ENCODE measurements around the gene APBA2. TPM values are rescaled to one million over a fixed set of nuclear protein-coding genes. Genes with fewer than 3 reads are reported as not detected.
A peak's percentile ranks its signal among the peaks of the same experiment; 100 is the strongest.
"Not testable (repeated sequence)": the region's sequence is repeated elsewhere in the genome, so short reads cannot be mapped to it uniquely, and the experiment has no call there.

APBA2 gene
- total RNA-seq (2021; fragmentation: NEBNext Ultra II Directional; extraction: Animal tissue kit (Norgen Biotek cat#: 25700)) = 1 to 10 TPM; 5.3 to 6.5 (median 6.1) TPM
- long read RNA-seq, partial matches to known transcripts = 1 of 3 reads
- long read RNA-seq, other reads (novel, unspliced or antisense) = 2 of 3 reads

DNA sequence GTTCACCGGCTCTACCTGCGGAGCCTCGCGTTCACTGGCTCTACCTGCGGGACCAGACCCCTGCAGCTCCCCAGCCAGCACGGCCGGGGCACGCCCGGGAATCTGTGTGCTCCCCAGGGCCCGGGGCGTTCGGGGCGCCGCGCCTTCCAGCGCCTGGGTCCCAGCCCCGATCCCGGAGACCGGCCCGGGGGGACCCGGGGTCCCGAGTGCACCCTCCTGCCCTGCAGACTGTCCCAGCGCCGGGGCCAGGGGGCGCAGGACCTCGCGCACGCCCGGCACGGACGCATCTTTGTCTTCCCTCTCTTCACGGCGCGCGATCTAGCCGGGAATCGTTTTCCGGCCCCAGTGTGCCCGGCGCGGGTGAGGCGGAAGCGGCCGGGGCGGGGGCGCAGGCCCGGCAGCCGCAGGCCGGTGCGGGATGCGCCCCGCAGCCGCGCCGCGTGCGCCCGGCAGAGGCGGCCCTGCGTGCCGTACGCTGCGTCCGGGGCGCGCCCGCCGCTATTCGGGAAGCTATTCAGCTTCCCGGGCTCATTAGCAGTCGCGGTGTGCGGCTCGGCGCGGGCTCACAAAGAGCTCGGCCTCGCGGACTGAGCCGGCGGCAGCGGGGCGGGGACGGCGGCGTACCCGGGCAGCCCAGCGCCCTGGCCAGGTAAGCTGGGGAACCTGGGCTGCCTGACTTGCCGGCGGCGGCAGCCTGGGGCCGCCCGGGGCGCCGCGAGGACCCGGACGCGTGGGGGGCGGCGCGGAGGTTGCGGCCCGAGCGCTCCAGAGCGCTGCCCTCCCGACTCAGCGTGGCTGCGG is at the start of gene APBA2:
APBA2 (plus strand) TSS at position 345 of the 801 bp plus-strand sequence. CDS start 167,911 bp downstream, outside the sequence.
- Mint-ChIP-seq H3K36me3 (ENCODE audit: low read depth) (no peaks in the 10 kb centered on the region), H3K4me3 (peak within 1 kb of the TSS; percentile 79), H3K27me3 (ENCODE audit: insufficient read depth) (peaks cover 6% of the 10 kb centered on the region), H3K27ac (no peak within 1 kb of the TSS), H3K4me1 (ENCODE audit: low read depth) (no peaks in the 10 kb centered on the region), H3K9me3 (no peaks in the 10 kb centered on the region)
- no peak for DNase-seq
- TF ChIP-seq, protein P1, sequence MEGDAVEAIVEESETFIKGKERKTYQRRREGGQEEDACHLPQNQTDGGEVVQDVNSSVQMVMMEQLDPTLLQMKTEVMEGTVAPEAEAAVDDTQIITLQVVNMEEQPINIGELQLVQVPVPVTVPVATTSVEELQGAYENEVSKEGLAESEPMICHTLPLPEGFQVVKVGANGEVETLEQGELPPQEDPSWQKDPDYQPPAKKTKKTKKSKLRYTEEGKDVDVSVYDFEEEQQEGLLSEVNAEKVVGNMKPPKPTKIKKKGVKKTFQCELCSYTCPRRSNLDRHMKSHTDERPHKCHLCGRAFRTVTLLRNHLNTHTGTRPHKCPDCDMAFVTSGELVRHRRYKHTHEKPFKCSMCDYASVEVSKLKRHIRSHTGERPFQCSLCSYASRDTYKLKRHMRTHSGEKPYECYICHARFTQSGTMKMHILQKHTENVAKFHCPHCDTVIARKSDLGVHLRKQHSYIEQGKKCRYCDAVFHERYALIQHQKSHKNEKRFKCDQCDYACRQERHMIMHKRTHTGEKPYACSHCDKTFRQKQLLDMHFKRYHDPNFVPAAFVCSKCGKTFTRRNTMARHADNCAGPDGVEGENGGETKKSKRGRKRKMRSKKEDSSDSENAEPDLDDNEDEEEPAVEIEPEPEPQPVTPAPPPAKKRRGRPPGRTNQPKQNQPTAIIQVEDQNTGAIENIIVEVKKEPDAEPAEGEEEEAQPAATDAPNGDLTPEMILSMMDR (IDR thresholded peaks at IDR 0.05) = no peak

DNA sequence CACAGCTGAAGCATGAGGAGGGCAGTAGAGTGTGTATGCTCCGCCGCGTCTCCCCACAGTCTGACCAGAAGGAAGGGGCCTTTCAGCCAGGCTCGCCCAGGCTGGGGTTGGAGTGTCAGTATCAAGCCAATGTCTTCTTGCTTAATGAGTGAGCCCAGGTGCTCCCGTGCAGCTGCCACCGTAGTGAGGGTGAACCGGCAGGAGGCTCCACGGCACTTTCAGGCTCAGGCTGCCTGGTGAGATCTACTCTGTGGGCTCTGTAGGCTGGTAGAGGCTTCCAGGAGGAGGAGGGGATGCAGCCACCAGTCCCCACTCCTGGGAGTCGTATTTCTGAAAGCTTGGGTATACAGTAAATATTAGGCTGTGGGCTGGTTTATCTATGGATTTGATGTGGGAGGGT is 45.5 kb upstream of the APBA2 start:
- H3K27ac Mint-ChIP-seq; H3K36me3 Mint-ChIP-seq (ENCODE audit: low read depth); H3K27me3 Mint-ChIP-seq (ENCODE audit: insufficient read depth); DNase-seq; H3K9me3 Mint-ChIP-seq; H3K4me1 Mint-ChIP-seq (ENCODE audit: low read depth); H3K4me3 Mint-ChIP-seq: not testable (repeated sequence)

DNA sequence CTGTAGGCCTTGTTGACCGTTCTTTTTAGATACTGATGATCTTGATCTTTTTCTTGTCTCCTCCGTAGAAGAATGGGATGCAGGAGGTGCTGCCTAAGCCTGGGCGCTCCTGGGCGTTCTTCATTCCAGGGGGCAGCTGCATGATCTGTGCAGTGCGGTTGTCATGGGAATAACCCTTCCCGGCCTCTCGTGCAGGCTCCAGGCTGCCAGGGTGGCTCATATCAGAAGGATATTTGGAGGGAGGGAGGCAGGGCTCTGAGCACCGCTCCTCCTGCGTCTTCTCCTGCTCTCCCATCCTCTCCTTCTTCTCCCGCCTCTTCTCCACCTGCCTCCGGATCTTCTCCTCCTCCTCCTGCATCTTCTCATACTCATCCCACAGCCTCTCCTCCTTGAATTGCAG is 43.6 kb upstream of the APBA2 start:
- H3K27me3 Mint-ChIP-seq (ENCODE audit: insufficient read depth); DNase-seq; H3K9me3 Mint-ChIP-seq; H3K4me1 Mint-ChIP-seq (ENCODE audit: low read depth); H3K36me3 Mint-ChIP-seq (ENCODE audit: low read depth); H3K27ac Mint-ChIP-seq; H3K4me3 Mint-ChIP-seq: not testable (repeated sequence)

DNA sequence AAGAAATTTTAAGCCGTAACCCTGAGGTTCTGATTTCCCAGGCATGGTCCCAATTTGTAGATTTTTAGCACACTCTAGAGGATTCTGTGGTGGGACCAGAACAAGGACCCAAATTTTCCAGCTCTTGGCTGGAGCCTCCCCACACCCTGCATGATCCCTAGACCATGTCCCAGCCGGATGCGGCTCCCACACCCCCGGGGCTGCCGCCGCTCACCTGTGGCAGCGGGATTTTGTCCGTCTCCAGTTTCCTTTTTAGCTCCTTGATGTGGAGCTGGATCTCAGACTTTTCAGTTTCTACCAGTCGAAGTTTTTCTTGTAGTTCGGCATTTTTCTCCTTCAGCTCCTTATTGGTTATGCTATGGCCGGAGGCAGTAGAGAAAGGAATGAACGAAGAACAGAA is 42.3 kb upstream of the APBA2 start:
- not testable (repeated sequence) for H3K9me3 Mint-ChIP-seq; H3K27ac Mint-ChIP-seq; H3K27me3 Mint-ChIP-seq (ENCODE audit: insufficient read depth); DNase-seq; H3K36me3 Mint-ChIP-seq (ENCODE audit: low read depth); H3K4me3 Mint-ChIP-seq; H3K4me1 Mint-ChIP-seq (ENCODE audit: low read depth)

DNA sequence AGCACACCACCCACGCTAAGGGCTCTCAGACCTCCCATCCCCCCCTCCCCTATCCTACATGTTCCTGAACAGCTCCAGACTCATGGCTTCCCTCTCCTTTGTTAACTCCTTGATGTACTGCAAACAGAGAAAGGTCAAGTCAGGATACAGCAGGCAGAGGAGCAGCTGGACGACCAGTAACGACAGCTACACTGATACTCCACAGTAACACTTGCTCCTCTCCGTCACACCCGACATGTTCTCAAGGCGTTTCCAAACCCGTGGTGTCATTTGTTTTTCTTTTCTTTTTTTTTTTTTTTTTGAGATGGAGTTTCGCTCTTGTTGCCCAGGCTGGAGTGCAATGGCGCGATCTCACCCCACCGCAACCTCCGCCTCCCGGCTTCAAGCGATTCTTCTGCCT is 41.6 kb upstream of the APBA2 start:
- not testable (repeated sequence) for H3K4me1 Mint-ChIP-seq (ENCODE audit: low read depth); H3K4me3 Mint-ChIP-seq; H3K36me3 Mint-ChIP-seq (ENCODE audit: low read depth); H3K27ac Mint-ChIP-seq; DNase-seq; H3K9me3 Mint-ChIP-seq; H3K27me3 Mint-ChIP-seq (ENCODE audit: insufficient read depth)

DNA sequence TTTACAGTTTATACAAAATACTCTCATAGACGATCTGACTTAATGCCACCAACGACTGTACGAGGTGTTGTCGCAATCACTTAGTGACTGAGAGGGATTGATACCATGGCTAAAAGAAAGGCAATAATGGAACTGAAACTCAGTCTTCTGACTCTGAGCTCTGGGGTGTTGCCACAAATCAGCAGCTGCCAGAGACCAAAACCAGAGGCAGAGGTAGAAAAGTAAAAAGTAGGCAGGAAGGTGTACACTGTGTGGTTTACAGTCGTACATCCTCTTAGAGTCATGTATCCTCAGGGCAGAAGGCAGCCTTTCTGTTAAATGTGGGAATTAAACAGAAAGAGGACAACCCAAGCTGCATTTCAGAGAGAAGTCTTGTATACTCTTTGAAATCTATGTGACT is 38.5 kb upstream of the APBA2 start:
- not testable (repeated sequence) for H3K9me3 Mint-ChIP-seq; H3K4me3 Mint-ChIP-seq; H3K27ac Mint-ChIP-seq; H3K4me1 Mint-ChIP-seq (ENCODE audit: low read depth); DNase-seq; H3K36me3 Mint-ChIP-seq (ENCODE audit: low read depth); H3K27me3 Mint-ChIP-seq (ENCODE audit: insufficient read depth)

DNA sequence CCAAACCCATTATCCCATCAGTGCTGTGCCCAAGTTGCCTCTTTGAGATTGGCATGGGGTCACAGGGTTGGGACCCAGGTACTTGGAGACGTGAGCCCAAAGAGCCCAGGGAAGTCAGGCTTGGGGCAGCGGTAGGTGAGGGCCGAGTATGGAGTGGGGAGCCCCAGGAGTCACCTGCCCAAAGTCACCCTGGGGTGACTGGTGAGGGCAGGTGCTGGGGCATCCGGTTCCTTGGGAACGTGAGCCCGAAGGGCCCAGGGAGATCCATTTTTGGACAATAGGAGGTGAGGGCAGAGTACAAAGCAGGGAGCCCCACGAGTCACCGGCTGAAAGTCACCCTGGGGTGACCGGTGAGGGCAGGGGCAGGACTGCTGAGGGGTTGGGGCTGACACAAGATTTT is 37.8 kb upstream of the APBA2 start:
- not testable (repeated sequence) for H3K27me3 Mint-ChIP-seq (ENCODE audit: insufficient read depth); DNase-seq; H3K9me3 Mint-ChIP-seq; H3K4me3 Mint-ChIP-seq; H3K27ac Mint-ChIP-seq; H3K36me3 Mint-ChIP-seq (ENCODE audit: low read depth); H3K4me1 Mint-ChIP-seq (ENCODE audit: low read depth)

DNA sequence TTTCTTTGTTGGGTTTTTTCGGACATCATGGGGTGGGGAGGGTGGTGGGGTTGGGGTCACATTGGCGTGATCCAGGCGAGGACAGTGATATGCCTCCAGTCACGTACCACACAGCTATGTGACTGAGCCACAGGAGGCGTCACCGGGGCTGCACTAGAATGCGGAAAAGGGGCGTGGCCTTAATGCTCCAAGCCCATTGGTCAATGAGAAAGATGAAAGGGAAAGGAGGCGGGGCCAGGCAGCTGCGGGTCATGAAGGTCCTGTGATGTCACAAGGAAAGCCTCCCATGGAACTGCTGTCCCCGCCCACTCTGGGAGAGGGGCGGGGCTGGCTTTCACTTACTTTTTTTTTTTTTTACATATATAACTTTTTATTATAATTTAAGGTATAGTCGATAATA is 37.3 kb upstream of the APBA2 start, which contains the start of gene GOLGA6L7:
GOLGA6L7 (minus strand) TSS at position 124 of the 400 bp plus-strand sequence; CDS start at position 29, 95 bp downstream.
- H3K36me3 Mint-ChIP-seq (ENCODE audit: low read depth); H3K4me3 Mint-ChIP-seq; H3K27ac Mint-ChIP-seq; H3K27me3 Mint-ChIP-seq (ENCODE audit: insufficient read depth); H3K4me1 Mint-ChIP-seq (ENCODE audit: low read depth); H3K9me3 Mint-ChIP-seq; DNase-seq: not testable (repeated sequence)

DNA sequence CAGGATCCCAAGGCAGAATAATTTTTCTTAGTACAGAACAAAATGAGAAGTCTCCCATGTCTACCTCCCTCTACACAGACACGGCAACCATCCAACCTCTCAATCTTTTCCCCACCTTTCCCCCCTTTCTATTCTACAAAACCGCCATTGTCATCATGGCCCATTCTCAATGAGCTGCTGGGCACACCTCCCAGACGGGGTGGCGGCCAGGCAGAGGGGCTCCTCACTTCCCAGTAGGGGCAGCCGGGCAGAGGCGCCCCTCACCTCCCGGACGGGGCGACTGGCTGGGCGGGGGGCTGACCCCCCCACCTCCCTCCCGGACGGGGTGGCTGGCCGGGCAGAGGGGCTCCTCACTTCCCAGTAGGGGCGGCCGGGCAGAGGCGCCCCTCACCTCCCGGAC is 36.5 kb upstream of the APBA2 start:
- not testable (repeated sequence) for H3K36me3 Mint-ChIP-seq (ENCODE audit: low read depth); H3K27ac Mint-ChIP-seq; DNase-seq; H3K9me3 Mint-ChIP-seq; H3K4me3 Mint-ChIP-seq; H3K4me1 Mint-ChIP-seq (ENCODE audit: low read depth); H3K27me3 Mint-ChIP-seq (ENCODE audit: insufficient read depth)

DNA sequence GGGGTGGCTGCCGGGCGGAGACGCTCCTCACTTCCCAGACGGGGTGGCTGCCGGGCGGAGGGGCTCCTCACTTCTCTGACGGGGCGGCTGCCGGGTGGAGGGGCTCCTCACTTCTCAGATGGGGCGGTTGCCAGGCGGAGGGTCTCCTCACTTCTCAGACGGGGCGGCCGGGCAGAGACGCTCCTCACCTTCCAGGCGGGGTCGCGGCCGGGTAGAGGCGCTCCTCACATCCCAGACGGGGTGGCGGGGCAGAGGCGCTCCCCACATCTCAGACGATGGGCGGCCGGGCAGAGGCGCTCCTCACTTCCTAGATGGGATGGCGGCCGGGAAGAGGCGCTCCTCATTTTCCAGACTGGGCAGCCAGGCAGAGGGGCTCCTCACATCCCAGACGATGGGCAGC is 36.0 kb upstream of the APBA2 start:
- not testable (repeated sequence) for DNase-seq; H3K27ac Mint-ChIP-seq; H3K36me3 Mint-ChIP-seq (ENCODE audit: low read depth); H3K4me1 Mint-ChIP-seq (ENCODE audit: low read depth); H3K9me3 Mint-ChIP-seq; H3K4me3 Mint-ChIP-seq; H3K27me3 Mint-ChIP-seq (ENCODE audit: insufficient read depth)

DNA sequence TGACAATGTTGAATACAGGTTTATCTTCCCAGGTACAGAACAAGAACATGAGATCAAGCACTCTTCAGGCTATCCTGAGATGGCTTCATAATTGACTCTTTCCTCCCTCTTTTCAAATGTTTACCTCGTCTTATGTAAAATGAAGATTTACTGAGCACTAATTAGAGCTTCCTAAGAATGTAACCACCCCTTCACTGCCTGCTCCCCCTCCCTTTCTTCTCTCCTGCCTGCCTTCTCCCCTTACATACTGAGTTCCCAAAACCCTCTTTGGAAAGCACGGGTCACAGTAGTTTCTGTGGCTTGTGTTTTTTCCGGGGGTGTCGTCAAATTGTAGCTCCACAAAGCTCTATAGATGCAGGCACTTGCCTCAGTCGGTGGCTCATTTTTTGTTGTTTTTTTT is 32.1 kb upstream of the APBA2 start:
- not testable (repeated sequence) for H3K36me3 Mint-ChIP-seq (ENCODE audit: low read depth); H3K4me1 Mint-ChIP-seq (ENCODE audit: low read depth); H3K27me3 Mint-ChIP-seq (ENCODE audit: insufficient read depth); H3K9me3 Mint-ChIP-seq; H3K4me3 Mint-ChIP-seq; DNase-seq; H3K27ac Mint-ChIP-seq

DNA sequence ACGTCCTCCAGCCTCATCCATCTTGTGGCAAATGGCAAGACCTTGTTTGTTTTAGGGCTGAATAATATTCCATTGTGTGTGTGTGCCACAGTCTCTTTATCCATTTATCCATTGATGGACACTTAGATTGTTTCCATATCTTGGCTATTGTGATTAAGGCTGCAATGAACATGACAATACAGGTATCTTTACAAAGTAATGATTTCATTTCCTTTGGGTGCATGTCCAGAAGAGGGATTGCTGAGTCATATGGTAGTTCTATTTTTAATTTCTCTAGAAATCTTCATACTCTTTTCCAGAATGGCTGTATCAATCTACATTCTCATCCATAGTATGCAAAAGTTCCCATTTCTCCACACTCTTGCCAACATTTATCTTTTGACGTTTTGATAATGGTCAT is 31.2 kb upstream of the APBA2 start:
- H3K4me1 Mint-ChIP-seq (ENCODE audit: low read depth); DNase-seq; H3K36me3 Mint-ChIP-seq (ENCODE audit: low read depth); H3K4me3 Mint-ChIP-seq; H3K27ac Mint-ChIP-seq; H3K9me3 Mint-ChIP-seq; H3K27me3 Mint-ChIP-seq (ENCODE audit: insufficient read depth): not testable (repeated sequence)
